Measurements from ENCODE around the gene SULT1A1. TPM values are rescaled to one million over a fixed set of nuclear protein-coding genes. Genes with fewer than 3 reads are reported as not detected.
"Not testable (repeated sequence)": the region's sequence is repeated elsewhere in the genome, so short reads cannot be mapped to it uniquely, and the experiment has no call there.

The SULT1A1 gene
- total RNA-seq: 8.2 TPM
- 15.6 TPM for polyA plus RNA-seq

DNA sequence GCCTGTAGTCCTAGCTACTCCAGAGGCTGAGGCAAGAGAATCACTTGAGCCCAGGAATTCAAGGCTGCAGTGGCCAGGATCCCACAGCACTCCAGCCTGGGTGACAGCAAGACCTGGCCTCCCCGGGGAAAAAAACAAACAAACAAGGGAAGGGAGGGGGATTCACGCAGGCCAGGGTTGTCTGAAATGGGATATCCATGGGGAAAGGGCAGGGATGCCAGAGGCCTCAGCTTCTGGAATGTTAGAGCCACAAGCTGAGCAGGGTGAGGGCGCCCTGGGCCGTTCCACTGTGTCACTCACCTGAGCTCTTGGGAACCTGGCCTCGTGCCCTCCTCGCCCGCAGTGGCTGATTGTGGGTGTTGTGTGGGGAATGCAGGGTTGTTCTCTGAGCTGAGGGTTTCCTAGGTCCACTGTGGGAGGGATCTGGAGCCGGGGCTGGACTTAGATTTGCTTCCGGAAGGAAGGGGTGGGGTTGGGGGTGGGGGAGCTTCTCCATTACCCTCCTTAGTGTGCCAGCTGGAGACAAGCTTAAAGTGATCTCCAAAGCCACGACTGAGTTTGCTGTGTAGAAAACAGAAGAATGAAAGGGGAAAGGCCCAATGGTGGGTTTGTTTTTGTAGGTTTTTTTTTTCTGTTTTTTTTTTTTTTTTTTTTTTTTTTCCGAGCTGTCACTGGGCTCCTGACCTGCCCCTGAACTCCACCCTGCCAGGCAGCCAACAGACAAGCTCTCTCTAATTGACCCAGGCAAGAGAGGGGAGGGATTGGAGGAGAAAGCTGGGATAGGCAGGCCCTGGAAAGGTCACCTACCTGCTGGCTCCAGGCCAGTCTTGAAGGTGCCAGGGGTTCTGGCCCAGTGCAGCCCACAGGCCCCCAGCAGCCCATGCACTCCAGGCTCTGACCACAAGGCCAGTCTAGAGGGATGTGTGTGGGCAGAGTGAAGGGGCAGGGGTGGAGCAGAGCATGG, at the start of gene SULT1A1:
TSS of gene SULT1A1 (minus strand) at position 414 of the 964 bp plus-strand sequence. CDS start 1,189 bp downstream, outside the sequence.
- Histone ChIP-seq H3K4me3 (ENCODE audit: low read depth, low read length) (no peak within 1 kb of the TSS), H3K4me1 (ENCODE audit: insufficient read depth) (no peaks in the 10 kb centered on the region)

DNA sequence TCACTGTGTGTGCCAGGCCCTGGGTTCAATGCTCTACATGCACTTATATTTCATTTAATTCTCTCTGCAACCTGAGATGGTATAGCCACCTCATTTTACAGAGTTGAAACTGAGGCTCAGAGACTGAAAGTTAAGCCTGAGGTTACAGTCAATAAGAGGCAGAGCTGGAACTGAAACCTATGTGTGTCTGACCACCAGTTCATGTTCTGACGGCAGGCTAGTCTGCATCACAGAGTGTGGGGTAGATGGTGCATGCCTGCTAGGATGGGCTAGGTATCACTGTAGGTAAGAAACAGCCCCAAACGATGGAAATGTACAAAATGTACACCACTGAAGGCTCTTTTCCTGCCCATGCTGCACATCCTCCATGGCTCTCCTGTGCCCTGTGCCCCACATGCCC, 30.1 kb upstream of the SULT1A1 start:
- H3K4me3 ChIP-seq (ENCODE audit: low read depth, low read length); H3K27ac ChIP-seq (ENCODE audit: low read depth); H3K4me1 ChIP-seq (ENCODE audit: insufficient read depth); H3K36me3 ChIP-seq (ENCODE audit: insufficient read depth); DNase-seq (ENCODE audit: extremely low spot score): not testable (repeated sequence)
- WGBS: 64% methylated on average over 2 of the region's 2 CpGs

More for the DNA sequence above, at the start of gene SULT1A1:
- WGBS: 41% methylated on average over 11 of the region's 11 CpGs
- Histone ChIP-seq H3K36me3 (ENCODE audit: insufficient read depth) (no peaks in the 10 kb centered on the region), H3K27ac (ENCODE audit: low read depth) (no peak within 1 kb of the TSS)
- no peak for DNase-seq (ENCODE audit: extremely low spot score)

DNA sequence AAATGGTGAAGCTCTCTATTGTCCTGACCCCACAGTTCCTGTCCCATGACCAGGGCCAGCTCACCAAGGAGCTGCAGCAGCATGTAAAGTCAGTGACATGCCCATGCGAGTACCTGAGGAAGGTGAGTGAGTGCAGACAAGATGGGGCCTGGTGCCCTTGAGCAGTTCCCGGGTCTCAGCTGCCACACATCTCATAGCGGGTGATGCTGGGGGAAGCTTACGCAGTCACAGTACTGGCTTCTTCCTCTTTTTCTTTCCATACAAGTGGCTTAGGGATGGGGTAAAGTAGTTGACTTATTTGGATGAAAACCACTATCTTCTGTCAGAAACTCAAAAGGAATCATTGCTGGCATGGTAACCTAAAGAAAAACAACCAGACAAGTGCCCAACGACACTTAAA, 28.5 kb upstream of the SULT1A1 start:
- not testable (repeated sequence) for H3K4me1 ChIP-seq (ENCODE audit: insufficient read depth); DNase-seq (ENCODE audit: extremely low spot score); H3K27ac ChIP-seq (ENCODE audit: low read depth); H3K36me3 ChIP-seq (ENCODE audit: insufficient read depth); H3K4me3 ChIP-seq (ENCODE audit: low read depth, low read length)
- WGBS: 63% methylated on average over 4 of the region's 5 CpGs

GRCh38 chr16:28637765-28638164, 27.9 kb upstream of the SULT1A1 start, which contains the start of gene NPIPB8:
Gene NPIPB8 (plus strand): TSS chr16:28638065. CDS start chr16:28638361, 296 bp downstream.
- WGBS: no CpG with 5 or more reads among the region's 1 CpG

DNA sequence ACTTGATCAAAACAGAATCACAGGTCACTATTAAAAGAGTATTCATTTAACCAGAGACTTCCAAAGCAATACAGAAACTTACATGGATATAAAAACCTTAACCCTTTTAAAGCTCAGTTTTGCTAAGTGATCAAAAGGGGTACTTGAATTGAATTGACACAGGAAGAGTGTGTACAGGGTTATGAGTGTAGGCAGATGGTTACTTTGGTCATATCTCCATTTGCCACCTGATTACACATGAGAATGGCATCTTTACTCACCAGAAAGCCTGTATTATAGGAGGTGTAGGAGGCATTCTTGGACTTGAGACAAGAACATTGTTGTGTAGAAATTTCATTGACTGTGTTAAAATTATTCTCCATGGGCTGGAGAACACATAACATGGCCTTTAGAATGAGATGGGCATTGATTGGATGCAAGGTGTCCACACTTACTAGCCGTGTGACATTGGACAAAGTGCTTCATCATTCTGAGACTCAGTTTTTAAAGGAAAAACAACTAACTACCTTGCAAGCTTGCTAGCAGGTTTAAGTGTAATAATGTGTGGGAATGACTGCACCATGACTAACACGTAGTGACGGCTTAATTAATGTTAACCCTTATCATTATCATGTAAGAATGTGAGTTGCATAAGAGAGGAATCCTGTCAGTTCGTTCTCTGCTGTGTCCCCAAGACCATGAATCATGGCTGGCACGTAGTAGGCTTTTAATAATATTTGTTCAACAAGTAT, 26.4 kb upstream of the SULT1A1 start:
- 61% methylated on average over 5 of the region's 5 CpGs for WGBS
- not testable (repeated sequence) for H3K27ac ChIP-seq (ENCODE audit: low read depth); H3K36me3 ChIP-seq (ENCODE audit: insufficient read depth); H3K4me3 ChIP-seq (ENCODE audit: low read depth, low read length); H3K4me1 ChIP-seq (ENCODE audit: insufficient read depth); DNase-seq (ENCODE audit: extremely low spot score)

More at GRCh38 chr16:28637765-28638164, 27.9 kb upstream of the SULT1A1 start, which contains the start of gene NPIPB8:
- H3K27ac ChIP-seq (ENCODE audit: low read depth); H3K4me1 ChIP-seq (ENCODE audit: insufficient read depth); H3K4me3 ChIP-seq (ENCODE audit: low read depth, low read length); DNase-seq (ENCODE audit: extremely low spot score); H3K36me3 ChIP-seq (ENCODE audit: insufficient read depth): not testable (repeated sequence)

DNA sequence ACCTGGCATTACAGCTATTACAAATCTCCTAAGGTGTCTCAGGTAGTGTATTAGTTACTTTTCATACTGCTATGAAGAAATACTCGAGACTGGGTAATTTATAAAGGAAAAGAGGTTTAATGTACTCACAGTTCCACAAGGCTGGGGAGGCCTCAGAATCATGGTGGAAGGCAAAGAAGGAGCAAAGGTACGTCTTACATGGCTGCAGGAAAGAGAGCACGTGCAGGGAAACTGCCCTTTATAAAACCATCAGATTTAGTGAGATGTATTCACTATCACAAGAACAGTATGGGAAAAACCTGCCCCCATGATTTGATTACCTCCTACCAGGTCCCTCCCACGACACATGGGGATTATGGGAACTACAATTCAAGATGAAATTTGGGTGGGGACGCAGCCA, 21.1 kb upstream of the SULT1A1 start:
- H3K36me3 ChIP-seq (ENCODE audit: insufficient read depth); H3K4me3 ChIP-seq (ENCODE audit: low read depth, low read length); DNase-seq (ENCODE audit: extremely low spot score); H3K27ac ChIP-seq (ENCODE audit: low read depth); H3K4me1 ChIP-seq (ENCODE audit: insufficient read depth): not testable (repeated sequence)
- 70% methylated on average over 4 of the region's 5 CpGs for WGBS

GRCh38 chr16:28623172-28623711, 13.4 kb upstream of the SULT1A1 start:
- no peaks in the 10 kb centered on the region for H3K36me3 ChIP-seq (ENCODE audit: insufficient read depth)
- WGBS: 2% methylated on average over 68 of the region's 68 CpGs
- no peaks in the 10 kb centered on the region for H3K4me1 ChIP-seq (ENCODE audit: insufficient read depth)
- H3K4me3 ChIP-seq (ENCODE audit: low read depth, low read length): peak overlapping the region; percentile 49
- peak overlapping the region; percentile 23 for H3K27ac ChIP-seq (ENCODE audit: low read depth)
- DNase-seq (ENCODE audit: extremely low spot score): no peak

DNA sequence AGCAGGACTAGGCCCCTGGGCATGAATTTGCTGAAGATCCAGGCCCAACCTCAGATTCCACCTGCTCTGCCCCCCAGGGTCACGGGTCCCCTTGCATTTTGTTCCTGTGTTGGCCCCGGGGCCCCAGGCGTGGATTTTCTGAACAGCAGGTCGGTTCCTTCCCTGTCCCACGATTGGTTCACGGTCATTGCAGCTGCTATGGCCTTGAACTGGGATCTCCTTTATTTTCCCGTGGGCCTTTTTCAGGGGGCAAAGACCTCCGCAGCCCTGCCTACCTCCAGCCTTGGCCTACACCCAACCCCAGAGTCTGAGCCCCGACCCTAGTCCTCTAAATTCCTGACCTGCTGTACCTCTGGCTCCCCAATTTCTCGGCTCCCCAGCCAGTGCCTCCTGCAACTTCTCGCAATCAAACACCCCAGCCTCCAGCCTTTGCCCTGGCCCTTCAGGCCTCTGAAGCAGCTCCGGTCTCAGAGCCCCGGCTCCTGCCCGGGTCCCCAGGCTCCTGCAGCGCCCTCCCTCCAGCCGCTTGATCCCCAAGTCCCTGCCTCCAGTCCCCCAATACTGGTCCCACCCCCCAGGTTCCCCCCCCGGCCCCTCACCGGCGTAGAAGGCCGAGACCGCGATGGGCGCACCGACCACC, 12.8 kb upstream of the SULT1A1 start:
- not testable (repeated sequence) for H3K4me1 ChIP-seq (ENCODE audit: insufficient read depth); H3K36me3 ChIP-seq (ENCODE audit: insufficient read depth); DNase-seq (ENCODE audit: extremely low spot score)
- Histone ChIP-seq H3K4me3 (ENCODE audit: low read depth, low read length) (peak overlapping the region; percentile 49), H3K27ac (ENCODE audit: low read depth) (peak overlapping the region; percentile 10)
- WGBS: 46% methylated on average over 24 of the region's 24 CpGs

DNA sequence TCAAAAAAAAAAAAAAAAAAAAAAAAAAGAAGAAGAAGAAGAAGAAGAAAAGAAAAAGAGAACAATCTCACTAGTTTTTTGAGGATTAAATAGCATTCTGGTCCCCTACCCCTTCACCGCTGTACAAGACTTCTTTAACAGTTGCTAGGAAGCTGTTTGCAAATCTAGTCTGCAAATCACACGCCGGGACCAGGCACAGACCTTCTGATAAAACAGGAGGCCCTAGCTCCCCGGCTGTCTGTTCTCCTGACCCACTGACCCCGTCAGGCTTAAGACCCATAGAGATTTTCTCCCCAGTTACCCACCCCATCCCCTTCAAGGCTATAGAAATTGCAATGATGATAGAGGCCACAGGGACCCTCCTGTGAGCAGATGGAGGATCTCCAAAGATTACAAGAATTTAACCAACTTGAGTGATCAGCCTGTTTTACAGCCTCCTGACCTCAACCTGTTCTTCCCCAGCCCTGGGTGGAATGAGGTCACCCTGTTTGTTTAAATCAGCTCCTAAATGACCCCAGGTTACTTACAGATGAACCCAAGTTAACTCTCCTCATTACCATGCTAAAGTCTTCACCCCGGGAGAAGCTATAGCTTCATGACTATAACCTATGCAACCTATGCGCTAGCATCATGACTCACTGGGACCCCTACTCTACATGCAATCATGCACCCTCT, 11.8 kb upstream of the SULT1A1 start:
- H3K4me1 ChIP-seq (ENCODE audit: insufficient read depth): no peaks in the 10 kb centered on the region
- DNase-seq (ENCODE audit: extremely low spot score): no peak
- WGBS: 70% methylated on average over 7 of the region's 7 CpGs

GRCh38 chr16:28620316-28620715, 10.5 kb upstream of the SULT1A1 start:
- 79% methylated on average over 1 of the region's 1 CpG for WGBS
- not testable (repeated sequence) for H3K27ac ChIP-seq (ENCODE audit: low read depth); DNase-seq (ENCODE audit: extremely low spot score); H3K36me3 ChIP-seq (ENCODE audit: insufficient read depth); H3K4me1 ChIP-seq (ENCODE audit: insufficient read depth); H3K4me3 ChIP-seq (ENCODE audit: low read depth, low read length)

More for the DNA sequence above, 11.8 kb upstream of the SULT1A1 start:
- Histone ChIP-seq H3K36me3 (ENCODE audit: insufficient read depth) (no peaks in the 10 kb centered on the region), H3K4me3 (ENCODE audit: low read depth, low read length) (no peak overlapping the region), H3K27ac (ENCODE audit: low read depth) (no peak overlapping the region)

DNA sequence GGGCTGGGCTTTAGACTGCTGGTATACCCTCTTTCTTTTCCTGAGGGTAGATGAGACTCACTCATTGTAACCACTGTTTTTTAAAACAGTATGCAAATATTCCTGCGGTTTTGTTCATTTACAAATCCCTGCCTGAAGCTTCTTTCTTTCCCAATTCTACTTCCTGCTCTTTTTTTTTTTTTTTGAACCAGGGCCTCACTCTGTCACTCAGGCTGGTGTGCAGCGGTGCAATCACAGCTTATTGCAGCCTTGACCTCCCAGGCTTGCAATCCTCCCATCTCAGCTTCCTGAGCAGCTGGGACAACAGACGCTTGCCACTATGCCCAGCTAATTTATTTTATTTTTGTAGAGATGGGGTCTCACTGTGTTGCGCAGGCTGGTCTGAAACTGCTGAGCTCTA, 8.0 kb upstream of the SULT1A1 start:
- H3K27ac ChIP-seq (ENCODE audit: low read depth): no peak overlapping the region
- H3K4me1 ChIP-seq (ENCODE audit: insufficient read depth): no peaks in the 10 kb centered on the region
- DNase-seq (ENCODE audit: extremely low spot score): no peak
- no peaks in the 10 kb centered on the region for H3K36me3 ChIP-seq (ENCODE audit: insufficient read depth)
- WGBS: 63% methylated on average over 4 of the region's 4 CpGs
- no peak overlapping the region for H3K4me3 ChIP-seq (ENCODE audit: low read depth, low read length)

GRCh38 chr16:28616636-28617035, 6.8 kb upstream of the SULT1A1 start:
- Histone ChIP-seq H3K27ac (ENCODE audit: low read depth) (no peak overlapping the region), H3K36me3 (ENCODE audit: insufficient read depth) (no peaks in the 10 kb centered on the region), H3K4me1 (ENCODE audit: insufficient read depth) (no peaks in the 10 kb centered on the region), H3K4me3 (ENCODE audit: low read depth, low read length) (no peak overlapping the region)
- no peak for DNase-seq (ENCODE audit: extremely low spot score)
- WGBS: 78% methylated on average over 7 of the region's 7 CpGs

DNA sequence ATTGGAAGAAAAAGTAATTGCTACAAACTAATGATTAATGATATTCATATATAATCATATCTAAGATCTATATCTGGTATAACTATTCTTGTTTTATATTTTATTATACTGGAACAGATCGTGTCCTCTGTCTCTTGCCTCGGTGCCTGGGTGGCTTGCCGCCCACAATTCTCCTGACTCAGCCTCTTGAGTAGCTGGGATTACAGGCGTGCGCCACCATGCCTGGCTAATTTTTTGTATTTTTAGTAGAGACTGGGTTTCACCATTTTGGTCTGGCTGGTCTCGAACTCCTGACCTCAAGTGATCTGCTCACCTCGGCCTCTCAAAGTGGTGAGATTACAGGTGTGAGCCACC, 6.4 kb upstream of the SULT1A1 start:
- 78% methylated on average over 7 of the region's 7 CpGs for WGBS
- not testable (repeated sequence) for H3K27ac ChIP-seq (ENCODE audit: low read depth)

More for the DNA sequence above, 6.4 kb upstream of the SULT1A1 start:
- not testable (repeated sequence) for H3K4me3 ChIP-seq (ENCODE audit: low read depth, low read length); H3K36me3 ChIP-seq (ENCODE audit: insufficient read depth); H3K4me1 ChIP-seq (ENCODE audit: insufficient read depth); DNase-seq (ENCODE audit: extremely low spot score)

Data from urinary bladder (tissue), 4 donors.